SJCRH30 (cell line): ENCODE measurements around the gene FSCN2. TPM values are rescaled to one million over a fixed set of nuclear protein-coding genes. Genes with fewer than 3 reads are reported as not detected.

Source experiments
- DNase-seq, 2 experiments: peaks; one replicate each; pipeline ENCODE4 v3.0.0-alpha.2; 2015 to 2020
- H3K27ac ChIP-seq: fragments of 250-450 bp; sonication (Bioruptor Pico); 2 replicates; pipeline ENCODE4 v1.5.1; 2020; ENCODE audit warnings: mild to moderate bottlenecking, moderate library complexity
- H3K27me3 ChIP-seq: fragments of 250-450 bp; sonication (Bioruptor Pico); 2 replicates; pipeline ENCODE4 v1.5.1; 2020; ENCODE audit warnings: mild to moderate bottlenecking, moderate library complexity
- H3K36me3 ChIP-seq: fragments of 250-450 bp; sonication (Bioruptor Pico); 2 replicates; pipeline ENCODE4 v1.5.1; 2020; ENCODE audit warnings: mild to moderate bottlenecking, moderate library complexity
- H3K4me1 ChIP-seq: fragments of 250-450 bp; sonication (Bioruptor Pico); 2 replicates; pipeline ENCODE4 v1.5.1; 2020; ENCODE audit warnings: mild to moderate bottlenecking, moderate library complexity
- H3K4me3 ChIP-seq: fragments of 250-450 bp; sonication (Bioruptor Pico); 2 replicates; pipeline ENCODE4 v1.5.1; 2020; ENCODE audit warnings: mild to moderate bottlenecking, moderate library complexity
- H3K9me3 ChIP-seq: fragments of 250-450 bp; sonication (Bioruptor Pico); replicated peaks from 2 replicates; pipeline ENCODE4 v1.5.1; 2020; ENCODE audit warnings: mild to moderate bottlenecking, moderate library complexity
- total RNA-seq: library from RNA; depleted of rRNA; stranded (reverse); fragments of >200 nt; shearing (Covaris generic); gene quantifications from 2 replicates; pipeline ENCODE4 v1.2.3, GENCODE V29; 2014

The FSCN2 gene
- total RNA-seq, 1 experiment from 2014 or later = 0.61 TPM

DNA sequence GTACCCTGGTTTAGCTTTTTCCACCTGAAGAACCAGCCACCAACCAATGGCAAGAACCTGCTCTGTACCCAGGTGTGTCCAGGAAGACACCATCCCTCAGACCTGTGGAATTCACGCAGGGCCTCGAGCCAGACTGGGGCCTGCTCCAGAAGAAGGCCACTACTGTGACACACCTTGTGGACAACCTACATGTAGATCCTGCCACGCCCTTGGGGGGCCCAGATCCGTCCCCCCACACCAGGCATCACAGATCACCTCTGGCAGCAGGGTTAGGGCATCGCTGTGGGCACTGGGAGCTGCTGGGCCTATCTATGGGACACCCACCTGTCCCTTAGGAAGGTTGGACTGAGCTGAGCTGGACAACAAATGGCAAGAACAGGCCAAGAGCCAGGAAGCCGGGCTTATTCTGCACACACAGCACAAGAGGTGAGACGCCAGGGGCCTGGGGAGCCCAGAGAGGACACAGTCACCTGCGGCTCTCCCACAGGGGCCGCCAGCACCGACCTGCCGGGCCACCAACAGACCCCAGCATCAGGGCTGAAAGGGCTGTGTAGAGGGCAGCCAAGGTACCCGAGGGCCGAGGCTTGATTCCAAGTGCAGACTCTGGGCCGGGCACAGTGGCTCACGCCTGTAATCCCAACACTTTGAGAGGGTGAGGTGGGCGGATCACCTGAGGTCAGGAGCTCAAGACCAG is 16.3 kb downstream of the FSCN2 start:
- Histone ChIP-seq H3K36me3 (peaks cover 59% of the 10 kb centered on the region), H3K4me1 (peaks cover 3% of the 10 kb centered on the region; the same call in 1 of the 2 replicates)

DNA sequence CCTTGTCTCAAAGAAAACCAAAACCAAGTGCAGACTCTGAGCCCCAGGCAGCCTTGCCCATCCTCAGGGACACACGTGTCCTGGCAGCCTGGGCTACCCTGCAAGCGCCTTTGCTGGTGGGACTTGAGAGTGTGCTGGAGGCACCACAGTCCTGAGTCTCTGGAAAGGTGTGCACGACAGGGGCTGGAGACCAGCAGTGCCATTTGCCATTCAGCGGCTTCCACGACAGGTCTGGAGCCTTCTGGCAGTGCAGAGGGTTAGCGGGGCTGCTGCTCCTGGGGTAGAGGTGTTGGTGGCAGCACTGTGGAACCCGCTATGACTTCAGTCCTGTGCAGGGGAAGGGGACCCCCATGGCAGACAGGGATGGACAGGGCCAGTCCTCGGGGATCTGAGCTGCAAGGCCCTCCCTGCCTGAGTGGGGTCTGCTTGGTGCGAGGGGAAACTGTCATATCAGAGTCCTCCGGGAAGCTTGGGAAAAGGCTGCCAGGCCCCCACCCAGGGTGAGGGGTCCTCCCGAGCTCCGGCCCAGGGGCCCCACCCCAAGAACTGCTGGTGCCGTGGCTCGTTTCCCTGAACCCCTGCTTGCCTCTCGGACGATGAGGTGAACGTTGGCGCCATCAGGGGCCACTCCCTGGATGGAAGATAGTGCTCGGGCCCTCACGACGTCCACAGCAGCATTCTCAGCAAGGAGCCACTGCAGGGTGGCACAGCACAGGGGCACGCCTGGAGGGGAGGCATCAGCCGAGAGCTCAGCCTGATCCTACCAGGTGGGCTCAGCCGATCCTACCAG is 17.2 kb downstream of the FSCN2 start:
- Histone ChIP-seq H3K4me3 (no peak overlapping the region), H3K27me3 (no peaks in the 10 kb centered on the region), H3K36me3 (peaks cover 59% of the 10 kb centered on the region), H3K4me1 (no peaks in the 10 kb centered on the region), H3K9me3 (no peaks in the 10 kb centered on the region), H3K27ac (no peak overlapping the region)
- DNase-seq = no peak

More for the DNA sequence above, 16.3 kb downstream of the FSCN2 start:
- Histone ChIP-seq H3K27ac (no peak overlapping the region), H3K27me3 (no peaks in the 10 kb centered on the region), H3K4me3 (no peak overlapping the region), H3K9me3 (no peaks in the 10 kb centered on the region)
- no peak for DNase-seq

DNA sequence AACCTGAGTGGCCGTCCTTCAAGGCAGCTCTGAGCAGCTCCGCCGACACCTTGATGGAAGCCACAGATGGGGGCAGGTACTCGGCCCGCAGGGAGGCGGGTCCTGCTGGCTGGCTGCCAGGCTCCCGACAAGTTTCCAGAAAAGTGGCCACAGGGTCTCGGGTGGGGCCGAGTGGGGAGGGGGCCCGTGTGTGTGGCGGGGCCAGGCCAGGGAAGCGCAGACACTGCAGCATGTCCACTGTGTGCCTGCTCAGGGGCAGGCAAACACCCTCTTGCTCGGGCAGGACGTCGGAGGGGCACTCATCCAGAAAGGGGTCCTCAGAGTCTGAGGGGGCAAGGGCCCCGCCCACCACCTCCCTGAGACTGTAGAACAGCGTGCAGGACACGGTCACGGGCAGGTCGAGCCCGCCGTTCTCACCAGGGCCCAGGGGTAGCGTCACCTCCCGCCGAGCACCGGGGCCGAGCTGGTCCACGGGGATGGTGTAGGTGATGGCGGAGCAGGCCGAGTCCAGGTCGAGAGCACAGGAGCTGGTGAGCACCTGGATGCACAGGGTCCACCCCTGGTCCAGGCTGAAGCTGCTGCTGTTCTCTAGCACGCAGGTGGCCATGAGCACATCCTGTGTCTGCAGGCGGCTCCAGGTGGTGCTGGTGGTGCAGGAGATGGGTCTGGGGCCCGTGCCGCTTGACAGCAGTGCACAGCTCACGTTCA is 18.9 kb downstream of the FSCN2 start:
- Histone ChIP-seq H3K4me3 (no peak overlapping the region), H3K27me3 (no peaks in the 10 kb centered on the region), H3K9me3 (no peaks in the 10 kb centered on the region), H3K4me1 (peaks cover 6% of the 10 kb centered on the region; the same call in 1 of the 2 replicates), H3K27ac (no peak overlapping the region), H3K36me3 (peaks cover 59% of the 10 kb centered on the region)
- DNase-seq = no peak

DNA sequence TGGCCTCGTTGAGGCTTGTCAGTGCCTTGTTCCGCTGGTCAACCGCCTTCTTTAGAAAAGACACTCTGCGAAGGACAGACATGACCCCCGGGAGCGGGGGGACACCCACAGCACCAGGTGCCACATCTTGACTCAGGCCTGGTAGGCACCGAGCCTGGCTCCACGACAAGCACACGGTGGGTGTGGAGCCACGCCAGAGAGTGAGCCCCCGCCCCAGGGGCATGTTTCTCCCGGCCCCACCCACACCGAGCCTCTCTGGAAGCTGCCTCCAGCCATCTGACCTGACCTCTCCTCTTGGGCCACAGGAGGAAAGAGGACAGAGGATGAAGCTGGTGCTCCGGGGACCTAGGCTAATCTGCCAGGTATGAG is 19.4 kb downstream of the FSCN2 start:
- Histone ChIP-seq H3K4me1 (peaks cover 6% of the 10 kb centered on the region; the same call in 1 of the 2 replicates), H3K4me3 (no peak overlapping the region), H3K9me3 (no peaks in the 10 kb centered on the region), H3K27ac (no peak overlapping the region), H3K36me3 (peaks cover 59% of the 10 kb centered on the region), H3K27me3 (no peaks in the 10 kb centered on the region)
- no peak for DNase-seq

DNA sequence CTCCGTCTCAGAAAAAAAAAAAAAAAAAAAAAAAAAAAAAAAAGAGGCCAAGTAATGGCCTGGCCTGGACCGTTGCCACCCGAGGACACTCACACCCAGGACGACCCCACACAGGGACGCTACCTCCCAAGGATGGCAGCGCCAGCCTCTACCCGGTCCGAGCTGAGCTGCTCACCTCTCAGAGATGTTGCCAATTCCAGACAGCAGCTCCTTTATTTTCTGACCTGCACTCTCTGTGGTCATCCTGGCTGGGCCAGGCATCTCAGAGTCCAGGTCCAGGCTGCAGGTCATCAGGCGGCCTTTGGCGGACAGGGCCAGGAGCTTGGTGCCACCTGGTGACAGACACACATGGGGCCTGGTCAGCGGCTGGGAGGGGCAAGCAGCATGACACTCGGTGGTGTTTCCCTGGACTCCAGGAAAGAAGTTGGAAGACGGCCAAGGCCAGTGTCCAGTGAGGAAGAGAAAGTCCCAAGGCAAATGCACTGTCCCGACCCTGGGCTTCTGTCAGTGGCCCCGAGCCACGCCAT is 20.9 kb downstream of the FSCN2 start:
- DNase-seq = no peak
- Histone ChIP-seq H3K4me3 (no peak overlapping the region), H3K9me3 (no peaks in the 10 kb centered on the region), H3K4me1 (peaks cover 9% of the 10 kb centered on the region; the same call in 1 of the 2 replicates), H3K27ac (no peak overlapping the region), H3K36me3 (peaks cover 50% of the 10 kb centered on the region), H3K27me3 (no peaks in the 10 kb centered on the region)

DNA sequence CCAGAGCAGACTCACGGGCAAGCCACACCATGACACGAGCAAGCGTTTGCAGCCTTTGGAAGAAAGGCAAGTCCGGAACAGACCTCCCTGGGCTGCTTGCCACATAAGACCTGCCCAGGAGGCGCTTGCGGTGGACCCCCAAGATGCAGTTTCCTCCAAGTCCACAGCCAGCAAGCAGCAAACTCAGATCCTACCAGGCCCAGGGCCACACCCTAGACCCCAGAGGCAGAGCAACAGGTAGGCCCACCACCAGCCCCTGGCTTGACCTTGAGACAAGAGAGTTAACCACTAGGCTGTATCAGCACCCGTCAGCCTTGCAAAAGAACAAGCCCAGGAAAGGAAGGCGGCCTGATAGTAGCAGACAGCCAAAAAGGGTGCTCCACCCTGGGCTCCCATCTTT is 21.6 kb downstream of the FSCN2 start:
- H3K9me3 ChIP-seq = no peaks in the 10 kb centered on the region
- H3K4me3 ChIP-seq = no peak overlapping the region
- H3K36me3 ChIP-seq = peaks cover 44% of the 10 kb centered on the region
- no peak overlapping the region for H3K27ac ChIP-seq
- no peaks in the 10 kb centered on the region for H3K27me3 ChIP-seq
- DNase-seq = no peak
- H3K4me1 ChIP-seq = peaks cover 9% of the 10 kb centered on the region; the same call in 1 of the 2 replicates

DNA sequence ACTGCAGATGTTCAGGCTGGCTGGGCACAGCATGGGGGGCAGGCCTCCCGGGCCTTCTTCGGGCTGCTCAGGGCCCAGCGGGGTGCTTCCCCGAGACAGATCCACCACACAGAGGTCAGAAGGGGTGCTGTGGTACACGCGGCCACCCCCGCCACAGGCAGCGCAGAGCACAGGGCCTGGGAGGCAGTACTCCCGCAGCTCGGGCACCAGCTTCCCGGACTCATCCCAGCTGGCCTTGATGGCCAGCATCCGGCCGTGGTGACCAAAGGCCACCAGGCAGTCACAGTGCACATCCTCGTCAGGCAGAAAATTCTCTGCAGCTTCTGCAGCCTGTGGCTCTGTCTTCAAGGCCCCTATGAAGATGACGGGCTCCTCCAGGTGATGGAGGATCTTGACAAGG is 22.1 kb downstream of the FSCN2 start:
- peaks cover 39% of the 10 kb centered on the region for H3K36me3 ChIP-seq
- DNase-seq = no peak
- H3K4me3 ChIP-seq = no peak overlapping the region
- H3K4me1 ChIP-seq = peaks cover 9% of the 10 kb centered on the region; the same call in 1 of the 2 replicates
- no peak overlapping the region for H3K27ac ChIP-seq
- H3K27me3 ChIP-seq = no peaks in the 10 kb centered on the region
- H3K9me3 ChIP-seq = no peaks in the 10 kb centered on the region

DNA sequence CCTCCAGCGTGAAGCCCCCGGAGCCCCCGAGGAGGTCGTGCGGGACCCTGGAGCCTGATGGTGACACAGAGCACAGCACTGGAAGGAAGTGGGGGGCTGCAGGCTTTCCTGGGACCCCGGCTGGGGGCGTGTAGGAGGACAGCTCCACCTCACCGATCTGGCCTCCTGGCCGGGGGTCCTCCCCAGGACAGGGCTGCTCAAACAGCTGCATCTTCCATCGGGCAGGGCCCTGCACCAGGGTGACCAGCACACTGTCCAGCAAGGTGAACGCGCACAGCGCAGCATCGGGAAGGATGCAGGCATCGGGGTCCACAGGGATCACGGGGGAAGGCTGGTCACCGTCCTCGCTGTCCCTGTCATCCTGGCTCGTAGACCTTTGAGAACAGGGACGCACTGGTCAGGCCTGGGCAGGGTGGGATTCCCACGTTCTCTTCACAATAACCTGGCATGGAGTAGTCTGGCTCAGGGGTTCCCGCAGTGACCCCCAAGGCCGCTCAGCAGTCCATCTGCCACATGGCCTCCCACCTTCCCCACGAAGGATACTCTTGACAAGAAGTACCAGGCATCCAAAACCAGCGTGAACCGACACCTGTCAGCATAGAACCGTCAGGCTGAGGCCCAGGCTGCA is 22.8 kb downstream of the FSCN2 start:
- peaks cover 34% of the 10 kb centered on the region for H3K36me3 ChIP-seq
- no peak for DNase-seq
- peak overlapping the region; percentile 83 for H3K4me3 ChIP-seq
- H3K9me3 ChIP-seq = no peaks in the 10 kb centered on the region
- H3K27ac ChIP-seq = no peak overlapping the region
- H3K27me3 ChIP-seq = no peaks in the 10 kb centered on the region
- peaks cover 9% of the 10 kb centered on the region; the same call in 1 of the 2 replicates for H3K4me1 ChIP-seq

DNA sequence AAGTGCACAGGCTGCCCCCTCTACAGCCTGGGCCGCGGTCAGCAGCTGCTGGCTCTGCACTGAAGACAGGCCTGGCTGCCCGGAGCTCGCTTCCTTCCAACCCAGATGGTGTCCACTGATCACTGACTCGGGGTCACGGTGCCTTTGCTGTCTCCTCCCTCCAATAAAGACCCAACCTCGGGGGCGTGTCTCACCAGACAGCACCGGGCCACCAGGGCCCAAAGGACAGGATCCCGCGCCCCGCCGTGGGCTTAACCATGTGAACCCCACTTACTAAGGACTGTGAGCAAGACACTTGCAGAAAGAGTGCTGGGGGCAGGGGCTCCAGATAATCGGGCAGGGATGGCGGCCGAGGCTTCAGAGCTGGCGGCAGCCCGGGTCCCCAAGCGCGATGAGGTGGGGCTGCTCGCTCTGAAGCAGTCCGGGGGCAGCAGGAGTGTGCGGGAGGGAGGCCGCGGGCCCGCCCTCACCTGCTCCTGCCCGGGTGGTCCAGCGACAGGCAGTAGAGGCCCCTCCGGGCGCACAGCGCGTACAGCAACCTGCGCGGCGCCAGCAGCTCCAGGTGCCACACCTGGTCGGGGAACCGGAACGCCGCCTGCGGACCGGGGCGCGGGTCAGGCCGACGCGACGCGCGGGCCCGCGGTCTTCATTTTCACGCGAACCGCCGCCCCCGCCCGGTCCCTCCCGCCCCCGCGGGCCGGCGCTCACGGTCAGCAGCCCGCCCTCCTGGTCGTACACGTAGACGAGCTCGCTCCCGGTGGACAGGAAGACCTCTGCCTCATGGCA is 23.5 kb downstream of the FSCN2 start:
- H3K36me3 ChIP-seq = peaks cover 32% of the 10 kb centered on the region
- H3K27me3 ChIP-seq = no peaks in the 10 kb centered on the region
- DNase-seq = peak; percentile 80 to 81
- H3K27ac ChIP-seq = peak overlapping the region; percentile 4; the same call in 1 of the 2 replicates
- H3K4me1 ChIP-seq = peaks cover 9% of the 10 kb centered on the region; the same call in 1 of the 2 replicates
- peak overlapping the region; percentile 83 for H3K4me3 ChIP-seq
- no peaks in the 10 kb centered on the region for H3K9me3 ChIP-seq

DNA sequence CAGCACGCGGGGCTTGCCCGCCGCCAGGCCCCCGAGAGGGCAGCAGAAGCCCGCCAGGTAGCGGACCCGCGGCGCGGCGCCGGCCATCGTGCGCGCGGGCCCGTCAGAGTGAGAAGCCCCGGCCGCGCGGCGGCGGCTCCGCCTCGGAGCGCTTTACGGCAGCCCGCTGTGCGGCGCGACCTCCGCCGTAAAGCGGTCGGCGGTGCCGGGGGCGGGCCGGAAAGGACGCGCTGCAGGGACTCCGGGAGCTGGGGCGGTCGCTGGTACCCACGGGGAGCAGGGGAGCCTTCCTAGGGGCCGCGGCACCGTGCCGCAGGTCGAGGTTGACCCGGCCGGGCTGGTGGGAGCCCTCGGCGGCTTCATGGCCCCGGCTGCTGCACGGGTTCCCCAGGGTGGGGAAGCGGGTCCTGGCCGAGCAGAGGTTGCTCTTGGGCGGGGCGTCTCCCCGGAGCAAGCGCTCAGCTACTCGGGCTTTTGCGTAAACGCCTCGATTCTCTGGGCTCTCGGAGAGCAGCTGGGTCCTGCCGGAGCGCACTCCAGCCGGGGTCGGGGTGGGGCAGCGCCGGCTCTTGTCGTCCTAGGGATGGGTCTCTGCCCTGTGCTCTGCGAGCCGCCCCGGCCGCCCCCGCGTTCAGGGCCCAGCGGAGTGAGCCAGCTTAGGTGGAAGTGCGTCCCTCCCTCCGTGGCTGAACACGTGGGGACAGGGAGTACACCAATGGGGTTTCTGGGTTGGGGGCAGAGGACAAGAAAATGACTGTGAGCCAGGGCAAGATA is 24.3 kb downstream of the FSCN2 start, which contains the start of gene FAAP100:
TSS of gene FAAP100 (minus strand) at position 110 of the 774 bp plus-strand sequence. CDS start at position 87, 23 bp downstream.
- Histone ChIP-seq H3K4me3 (peak within 1 kb of the TSS; percentile 83), H3K9me3 (no peaks in the 10 kb centered on the region), H3K27ac (peak within 1 kb of the TSS; percentile 4; the same call in 1 of the 2 replicates), H3K4me1 (peaks cover 9% of the 10 kb centered on the region; the same call in 1 of the 2 replicates), H3K27me3 (no peaks in the 10 kb centered on the region), H3K36me3 (peaks cover 33% of the 10 kb centered on the region)
- peak; percentile 88 to 94 for DNase-seq

DNA sequence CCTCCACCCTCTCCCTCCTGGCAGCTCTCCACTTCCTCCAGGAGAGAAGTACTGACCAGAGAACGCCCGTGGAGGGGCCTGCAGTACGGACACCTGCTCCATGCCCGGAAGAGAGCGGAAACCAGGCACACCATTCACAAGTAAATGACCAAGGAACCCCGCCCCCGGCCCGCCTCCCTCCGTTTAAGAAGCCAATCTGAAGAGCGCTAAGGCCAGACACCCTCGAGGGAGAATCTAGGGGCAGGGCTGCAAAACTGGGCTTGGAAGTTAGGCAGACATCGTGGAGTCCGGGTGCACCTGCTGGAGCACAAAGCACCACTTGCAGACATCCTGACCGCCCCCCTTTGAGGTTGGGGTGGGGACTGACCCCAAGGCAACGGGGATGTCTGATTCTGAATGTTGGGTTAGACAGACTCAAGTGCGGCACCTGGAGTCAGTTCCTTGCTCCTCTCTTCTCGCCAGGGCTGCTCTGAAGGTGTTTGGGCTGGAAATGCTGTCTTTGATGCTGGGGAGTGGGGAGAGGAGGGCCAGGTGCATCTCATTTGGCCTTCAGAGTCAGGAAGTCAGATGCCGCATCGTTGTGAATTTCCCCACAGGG is 24.9 kb downstream of the FSCN2 start:
- Histone ChIP-seq H3K27ac (no peak overlapping the region; the same call in 1 of the 2 replicates), H3K4me1 (peaks cover 9% of the 10 kb centered on the region; the same call in 1 of the 2 replicates), H3K36me3 (peaks cover 32% of the 10 kb centered on the region), H3K27me3 (no peaks in the 10 kb centered on the region), H3K4me3 (peak overlapping the region; percentile 83), H3K9me3 (no peaks in the 10 kb centered on the region)
- DNase-seq = peak; percentile 83 to 95

DNA sequence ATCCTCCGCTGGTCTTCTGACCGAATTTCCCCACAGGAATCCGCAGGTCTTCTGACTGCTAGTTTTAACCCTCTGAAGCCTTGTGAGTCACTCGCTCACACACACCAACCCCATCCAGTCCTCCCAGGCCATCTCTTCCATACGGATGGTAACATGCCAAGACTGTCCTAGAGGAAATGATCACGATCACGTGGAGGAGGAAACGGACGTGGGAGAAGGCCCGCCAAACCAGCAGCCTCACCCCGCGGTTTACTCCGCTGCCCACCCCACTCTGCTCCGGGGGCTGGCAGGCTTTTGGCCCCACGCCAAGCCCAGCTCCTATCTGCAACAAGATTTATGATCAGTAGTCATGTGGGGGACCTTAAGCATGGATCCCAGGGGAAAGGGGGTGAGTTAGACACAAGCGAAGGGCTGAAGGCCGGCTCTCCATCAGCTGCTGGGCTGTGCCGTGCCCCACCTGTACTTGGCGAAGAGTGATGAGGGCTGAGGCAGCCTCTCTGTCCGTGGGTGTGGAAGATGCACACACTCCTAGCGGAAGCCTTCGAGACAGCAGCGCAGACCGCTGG is 25.5 kb downstream of the FSCN2 start:
- H3K4me1 ChIP-seq = peaks cover 9% of the 10 kb centered on the region; the same call in 1 of the 2 replicates
- no peak overlapping the region for H3K27ac ChIP-seq
- H3K27me3 ChIP-seq = no peaks in the 10 kb centered on the region
- peak overlapping the region; percentile 83 for H3K4me3 ChIP-seq
- H3K9me3 ChIP-seq = no peaks in the 10 kb centered on the region
- DNase-seq = peak; percentile 79 to 83
- peaks cover 32% of the 10 kb centered on the region for H3K36me3 ChIP-seq
